Measurements from ENCODE around the gene BUB1B.

Gene BUB1B

DNA sequence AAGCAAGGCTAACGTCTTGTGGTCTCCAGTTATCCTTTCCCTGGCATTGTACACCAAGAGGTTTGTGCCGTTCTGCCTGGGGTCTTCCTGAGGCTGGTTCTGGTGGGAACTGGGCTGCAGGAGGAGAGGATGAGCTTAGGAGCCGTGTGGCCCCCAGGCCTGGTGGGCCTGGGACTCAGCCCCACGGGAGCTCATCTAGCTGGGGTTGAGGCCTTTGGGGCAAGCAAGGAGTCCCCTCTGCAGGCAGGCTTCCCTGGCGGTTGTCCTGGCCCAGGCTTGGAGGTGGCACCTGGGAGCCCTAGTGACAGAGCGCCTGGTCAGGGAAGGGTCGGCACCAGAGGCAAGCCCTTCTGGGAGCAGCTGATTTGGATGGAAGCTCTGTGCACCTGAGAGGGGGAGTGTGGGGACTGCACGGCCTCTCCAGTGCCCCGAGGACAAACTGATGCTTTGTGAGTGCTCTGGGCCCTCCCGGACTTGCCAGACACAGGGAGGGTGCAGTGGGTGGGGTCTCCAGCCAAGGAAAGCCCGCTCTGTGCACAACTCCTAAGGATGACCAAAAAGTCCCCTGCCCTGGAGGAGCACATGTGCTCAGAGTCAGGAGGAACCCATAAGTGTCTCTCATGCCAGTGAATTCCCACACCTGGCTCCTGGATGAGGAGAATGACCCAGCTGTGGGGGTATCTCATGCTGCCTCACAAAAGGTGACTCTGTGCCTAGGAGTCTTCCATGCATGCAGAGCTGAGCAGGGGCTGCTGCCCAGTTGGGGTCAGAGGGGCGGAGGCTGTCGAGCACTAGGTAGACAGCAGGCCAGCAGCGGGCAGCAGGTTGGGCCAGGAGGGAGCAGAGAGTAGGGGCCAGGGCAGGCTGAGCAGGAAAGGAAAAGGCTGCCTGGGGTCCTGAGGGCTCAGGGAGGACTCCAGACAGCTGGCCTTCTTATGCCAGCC lies 80.7 kb downstream of the BUB1B start:
- DNase-seq: no peak

GRCh38 chr15:40242213-40242599 lies 81.3 kb downstream of the BUB1B start:
- no peak for DNase-seq

- no peak for DNase-seq
Observed at GRCh38 chr15:40242601-40243000, 81.7 kb downstream of the BUB1B start.

- DNase-seq: no peak
Observed at GRCh38 chr15:40243126-40243810, 82.4 kb downstream of the BUB1B start.

DNA sequence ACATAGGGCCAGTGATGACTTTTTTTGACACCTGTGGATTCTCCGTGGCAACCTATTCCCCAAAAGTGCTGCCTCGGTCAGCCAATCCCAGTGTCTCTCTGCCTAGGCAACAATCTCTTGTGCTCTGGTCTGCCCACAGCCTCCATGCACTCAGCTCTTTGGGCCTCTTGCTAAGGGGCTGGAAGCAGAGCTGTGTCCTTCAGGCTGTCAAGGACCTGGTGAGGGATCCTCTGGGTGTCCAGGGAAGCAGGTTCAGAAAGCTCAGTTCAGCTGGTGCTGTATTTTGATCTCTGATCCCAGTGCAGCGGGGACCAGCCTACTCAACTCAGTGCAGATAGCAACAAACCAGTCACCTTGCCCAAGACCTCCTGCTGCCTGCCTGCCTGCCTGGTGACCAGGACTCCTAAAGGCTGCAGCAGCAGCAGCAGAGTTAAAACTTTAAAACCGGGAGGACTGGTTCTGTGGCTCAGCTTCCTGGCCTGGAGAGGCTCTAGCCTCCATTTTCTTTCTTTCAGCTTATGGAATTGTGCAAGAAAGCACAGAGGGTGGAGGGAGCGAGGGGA lies 84.2 kb downstream of the BUB1B start:
- no peak for DNase-seq

DNA sequence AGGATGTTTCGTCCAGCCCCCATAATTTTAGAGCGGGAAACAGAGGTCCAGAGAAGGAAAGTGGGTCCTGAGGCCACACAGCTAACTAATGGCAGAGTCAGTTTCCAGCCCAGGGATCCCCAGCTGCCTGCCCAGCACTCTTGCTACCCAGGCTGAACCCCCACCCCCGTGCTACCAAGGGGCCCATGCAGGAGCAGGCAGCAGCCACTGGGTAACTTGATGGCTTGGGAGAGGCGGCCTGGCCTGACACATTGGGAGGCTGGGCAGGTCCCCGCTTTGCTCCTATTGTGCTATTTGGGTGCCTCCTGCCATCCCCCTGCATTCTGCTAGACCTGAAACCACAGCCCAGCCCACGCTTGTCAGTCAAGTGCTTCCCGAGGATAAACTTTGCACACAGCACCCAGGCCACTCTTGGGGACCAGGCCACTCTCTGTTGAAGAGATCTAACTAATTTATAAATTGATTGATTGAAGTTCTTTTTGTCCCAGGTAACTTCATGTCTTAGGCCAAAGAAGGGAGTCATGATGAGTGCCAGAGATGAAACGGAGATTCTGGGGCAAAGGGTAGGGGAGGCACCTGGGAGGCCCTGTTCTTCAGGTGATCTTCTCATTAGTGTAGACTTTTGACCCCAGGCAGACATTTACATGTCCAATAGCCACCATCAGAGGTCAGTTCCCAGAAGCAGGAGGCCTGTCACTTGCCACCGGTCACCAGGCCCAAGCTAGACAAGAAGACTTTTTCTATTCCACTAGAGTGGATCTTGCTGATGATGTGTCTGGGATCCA lies 85.0 kb downstream of the BUB1B start:
- no peak for DNase-seq

DNA sequence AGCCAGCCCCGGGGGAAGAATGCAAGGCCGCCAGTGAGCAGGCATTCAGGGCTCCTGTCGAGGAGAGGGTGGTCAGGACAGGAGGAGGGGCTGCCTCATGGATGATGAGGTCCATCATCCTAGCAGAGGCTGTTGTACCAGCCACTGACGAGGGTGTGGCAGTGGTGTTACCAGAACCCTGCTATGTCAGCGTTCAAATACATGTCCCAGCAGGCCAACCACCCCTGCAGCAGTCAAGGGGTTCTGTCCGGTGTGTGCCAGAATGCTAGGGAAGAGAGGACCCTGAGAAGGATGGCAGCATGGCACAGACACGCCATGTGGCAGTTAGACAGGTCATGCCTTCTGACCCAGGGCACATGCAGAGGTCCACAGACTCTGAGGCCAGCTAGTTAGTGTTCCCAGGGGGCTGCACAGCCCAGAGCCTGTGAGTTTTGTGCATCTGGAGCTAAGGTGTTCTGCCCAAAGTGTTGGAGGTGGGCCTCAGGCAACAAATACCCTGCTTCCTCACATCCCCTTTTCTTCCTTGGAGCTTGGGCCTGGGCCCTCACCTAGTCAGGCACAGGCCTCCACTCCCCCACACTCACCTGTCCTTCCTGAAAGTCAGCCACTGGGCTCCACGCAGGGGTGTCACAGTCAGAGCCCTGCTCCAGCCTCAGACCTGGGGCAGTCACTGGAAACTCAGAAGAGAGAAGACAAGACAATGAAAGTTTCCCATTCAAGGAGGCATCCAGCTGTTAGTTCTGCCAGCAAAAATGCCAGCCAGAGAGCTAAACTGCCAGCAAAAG lies 85.8 kb downstream of the BUB1B start:
- DNase-seq: no peak

DNA sequence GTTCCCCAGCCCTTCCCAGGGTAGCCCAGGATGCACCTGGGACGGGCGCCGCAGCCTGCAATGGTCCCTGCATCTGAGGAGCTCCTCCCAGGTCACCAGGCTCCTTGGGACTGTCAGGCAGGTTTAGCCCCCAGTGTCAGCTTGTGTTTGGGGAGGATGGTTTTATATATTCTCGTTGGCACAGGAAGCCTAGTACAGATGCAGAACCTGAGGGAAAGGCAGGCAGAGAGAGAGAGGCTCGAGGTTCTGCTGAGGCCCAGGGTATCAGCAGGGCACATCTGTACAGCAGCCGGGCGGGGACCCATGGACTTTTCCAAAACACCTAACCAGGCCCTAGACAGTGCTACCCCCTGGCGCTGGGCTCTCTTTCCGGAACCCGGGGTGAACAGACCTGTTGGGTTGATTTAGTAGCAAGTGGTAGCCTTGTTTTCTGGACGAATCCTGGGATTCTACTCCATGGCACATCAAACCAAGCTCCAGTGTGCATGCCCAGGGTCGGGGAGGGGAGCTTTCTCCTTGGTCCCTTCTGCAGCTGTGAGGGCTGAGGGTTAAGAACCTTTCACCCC lies 86.6 kb downstream of the BUB1B start:
- DNase-seq: no peak

GRCh38 chr15:40248006-40248783 lies 87.3 kb downstream of the BUB1B start:
- no peak for DNase-seq

GRCh38 chr15:40249477-40250303 lies 88.8 kb downstream of the BUB1B start:
- peak; percentile 62 for DNase-seq

- DNase-seq: no peak
Observed at GRCh38 chr15:40250304-40250656, 89.4 kb downstream of the BUB1B start.

DNA sequence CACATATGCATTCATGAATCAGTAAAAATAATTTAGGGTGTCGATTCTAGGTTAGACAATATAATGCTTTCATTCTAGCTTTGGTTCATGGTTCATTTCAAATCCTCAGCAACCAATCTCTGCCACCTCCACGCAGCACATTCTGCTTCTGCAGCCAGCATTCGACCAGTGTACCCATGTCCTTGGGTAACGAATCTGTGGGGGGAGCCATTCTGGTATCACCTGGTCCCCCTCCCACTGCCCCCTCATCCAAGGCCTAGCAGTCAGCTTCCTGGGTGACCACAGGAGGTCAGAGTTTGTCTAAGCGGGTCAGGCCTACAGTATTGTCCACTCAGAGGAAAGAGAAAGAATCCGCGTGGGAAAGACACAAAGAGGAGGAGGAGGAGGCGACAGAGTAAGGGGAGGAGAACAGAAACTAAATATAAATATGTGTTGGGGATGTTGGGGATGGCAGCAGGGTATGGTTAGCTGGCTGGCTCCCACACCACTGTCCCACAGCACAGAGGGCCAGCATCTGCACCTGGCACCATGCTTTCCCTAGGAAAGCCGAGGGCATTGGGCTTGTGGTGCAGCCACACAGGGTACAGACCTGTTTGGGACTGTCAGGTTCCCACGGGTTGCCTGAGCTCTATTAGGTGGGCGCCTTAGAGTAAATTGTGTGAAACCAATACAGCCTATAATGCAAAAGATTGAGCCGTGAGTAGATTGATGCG lies 90.1 kb downstream of the BUB1B start:
- no peak for DNase-seq

DNA sequence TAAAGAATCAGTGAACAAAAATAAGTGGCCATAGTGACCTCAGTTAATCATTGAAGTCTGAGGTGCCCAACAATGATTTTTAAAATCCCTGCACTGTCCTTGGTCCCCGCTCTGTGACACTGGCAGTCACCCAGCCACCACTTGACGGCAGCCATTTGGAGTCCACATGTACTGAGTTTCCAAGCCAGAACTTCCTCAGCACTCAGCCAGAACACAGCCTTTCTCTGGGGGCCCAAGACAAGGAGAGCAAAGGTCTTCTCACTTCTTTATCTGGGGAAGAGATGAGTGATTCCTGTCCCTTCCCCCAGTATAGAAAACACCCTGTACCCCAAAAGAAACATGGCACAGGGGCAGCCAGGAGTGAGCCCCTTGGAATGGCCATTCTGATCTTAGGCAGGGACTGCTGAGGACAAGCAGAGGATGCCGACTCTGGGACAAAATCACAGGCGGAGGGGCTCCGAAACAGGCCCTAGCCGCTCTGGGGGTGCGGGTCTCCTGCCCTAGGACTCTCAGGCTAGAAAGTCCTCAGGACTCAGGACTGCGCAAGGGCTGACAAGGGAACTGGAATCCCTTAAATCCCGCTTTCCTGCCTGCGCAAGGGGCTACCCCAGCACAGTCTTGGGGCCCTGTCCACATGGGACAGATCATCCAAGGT lies 90.7 kb downstream of the BUB1B start:
- DNase-seq: no peak

DNA sequence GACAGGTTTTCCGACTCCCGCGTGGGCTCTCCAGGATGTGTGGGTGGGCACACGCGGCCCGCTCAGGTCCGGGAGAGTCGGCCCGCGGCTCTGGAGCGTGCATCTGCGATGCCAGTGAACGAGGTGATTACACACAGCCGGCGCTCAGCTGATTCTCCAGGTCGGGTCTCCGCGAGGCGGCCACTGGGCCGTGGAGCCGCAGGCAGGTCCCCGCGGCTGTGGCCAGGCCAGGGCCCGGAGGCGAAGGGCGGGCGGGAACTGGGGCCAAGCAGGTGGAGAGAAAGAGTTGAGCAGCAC lies 91.2 kb downstream of the BUB1B start:
- no peak for DNase-seq

DNA sequence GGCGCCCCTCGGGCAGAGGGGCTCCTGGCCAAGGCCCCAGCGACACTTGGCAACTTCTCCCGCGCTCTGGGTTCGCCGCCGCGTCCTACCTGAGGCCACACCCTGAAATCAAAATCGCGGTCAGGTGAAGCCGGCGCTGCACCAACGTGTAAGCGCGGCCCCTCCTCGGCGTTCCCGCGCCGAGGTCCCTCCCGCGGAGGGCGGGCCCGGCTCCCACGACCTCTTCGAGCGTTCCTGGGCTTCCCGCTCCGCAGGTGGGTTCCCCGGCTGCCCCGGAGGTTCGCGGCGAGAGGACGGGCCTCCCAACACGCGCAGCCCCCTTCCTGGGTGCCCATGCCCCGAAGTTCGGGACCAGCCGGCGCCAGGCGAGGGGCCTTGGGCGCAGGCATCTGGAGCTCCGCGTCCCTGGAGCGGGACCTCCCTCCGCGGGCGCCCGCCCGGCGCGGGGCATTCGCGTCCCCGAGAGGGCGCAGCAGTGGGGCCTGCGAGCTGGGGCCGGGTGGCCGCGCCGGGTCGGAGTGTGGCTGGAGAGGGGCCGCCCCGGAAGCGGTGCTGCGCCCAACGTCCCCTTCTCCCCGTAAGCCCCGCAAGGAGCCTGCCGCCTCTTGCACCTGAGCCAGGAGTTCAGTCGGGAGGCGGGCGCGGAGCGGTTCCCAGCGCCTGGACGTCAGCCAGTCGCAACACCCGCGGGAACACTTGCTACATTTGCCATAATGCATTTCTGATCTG lies 91.7 kb downstream of the BUB1B start:
- DNase-seq: no peak

DNA sequence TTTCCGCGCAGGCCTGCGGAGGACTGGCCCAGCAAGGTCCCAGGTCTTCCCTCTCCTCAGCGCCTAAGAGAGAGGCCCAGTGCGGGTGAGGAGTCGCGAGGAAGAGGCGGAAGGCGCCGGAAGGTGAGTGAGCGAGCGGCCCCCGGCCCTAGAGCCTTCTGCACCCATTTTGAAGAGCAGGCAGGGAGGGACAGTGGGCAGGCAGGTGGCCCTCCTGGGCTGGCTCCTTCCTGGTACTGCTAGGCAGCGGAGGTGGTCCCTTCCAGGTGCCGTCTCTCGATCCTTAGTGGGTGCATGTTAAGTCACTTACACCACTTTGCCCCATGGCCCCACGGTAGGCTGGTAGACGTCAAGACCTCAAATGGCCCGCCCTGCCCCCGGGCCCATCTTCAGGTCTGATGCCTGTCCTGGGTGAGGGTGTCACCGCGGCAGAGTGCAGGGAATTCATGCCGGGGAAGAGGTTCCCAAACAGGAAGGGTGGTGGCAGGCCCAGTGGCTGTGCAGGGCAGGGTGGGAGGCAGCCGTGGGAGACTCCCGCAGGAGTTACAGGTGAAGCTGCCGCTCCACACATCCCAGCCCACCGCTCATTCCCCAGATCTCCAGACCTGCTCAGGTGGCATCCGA lies 92.4 kb downstream of the BUB1B start:
- no peak for DNase-seq

GRCh38 chr15:40254452-40254851 lies 93.6 kb downstream of the BUB1B start:
- no peak for DNase-seq

DNA sequence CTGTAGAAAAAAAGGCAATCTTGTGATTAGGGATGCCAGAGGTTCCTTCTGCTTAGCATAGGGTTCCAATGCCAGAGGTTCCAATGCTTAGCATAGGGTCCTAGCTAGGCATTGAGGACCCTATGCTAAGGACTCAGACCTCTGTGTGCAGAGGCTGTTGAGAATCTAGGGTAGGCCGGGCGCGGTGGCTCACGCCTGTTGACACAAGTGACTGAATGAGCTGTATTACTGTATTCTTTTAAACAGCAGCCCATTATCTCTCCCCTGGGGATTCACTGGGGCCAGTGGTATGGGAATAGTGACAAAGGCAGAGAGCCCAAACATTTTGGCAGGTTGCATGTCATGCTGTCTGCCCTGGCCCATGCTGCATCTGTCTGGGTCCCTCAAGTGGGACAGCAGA lies 94.2 kb downstream of the BUB1B start:
- no peak for DNase-seq
